ENCODE measurements around the gene SEPTIN8.

The SEPTIN8 gene

GRCh38 chr5:132763181-132764036 lies 13.6 kb downstream of the SEPTIN8 start:
- DNase-seq = no peak

GRCh38 chr5:132762246-132763000 lies 14.6 kb downstream of the SEPTIN8 start:
- DNase-seq = no peak

- no peak for DNase-seq
Observed at GRCh38 chr5:132761321-132762240, 15.5 kb downstream of the SEPTIN8 start.

DNA sequence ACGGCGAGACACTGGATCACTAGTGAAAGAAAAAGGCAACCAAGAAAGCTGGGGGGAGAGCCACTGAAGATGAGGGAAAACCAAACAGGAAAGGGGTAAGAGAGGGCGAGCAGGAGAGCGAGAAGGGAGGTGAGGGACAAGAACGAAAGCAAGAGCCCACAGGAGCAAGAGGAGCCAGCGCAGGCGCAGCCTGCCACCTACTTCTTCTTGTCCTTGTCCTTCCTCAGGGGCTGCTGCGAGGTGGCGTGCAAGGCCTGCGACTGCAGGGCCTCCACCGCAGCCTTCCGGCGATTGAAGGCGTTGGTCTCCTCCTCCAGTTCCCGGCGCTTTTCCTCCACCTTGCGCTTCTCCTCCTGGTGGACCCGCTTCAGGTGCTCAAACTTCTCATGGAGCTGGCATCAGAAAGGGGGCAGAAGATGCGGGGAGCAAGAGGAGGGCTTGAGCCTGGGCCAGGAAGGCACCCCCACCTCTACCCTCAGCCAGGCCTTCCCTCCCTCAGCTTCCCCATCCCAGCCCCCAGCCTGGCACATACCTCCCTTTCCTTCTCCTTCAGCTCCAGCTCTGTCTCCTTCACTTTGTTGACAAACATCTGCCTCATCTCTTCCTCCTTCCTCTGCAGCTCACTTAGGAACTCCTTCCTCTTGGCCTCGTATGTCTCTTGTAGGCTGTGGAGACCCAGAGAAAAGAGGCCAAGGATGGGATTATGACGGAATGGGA lies 16.3 kb downstream of the SEPTIN8 start:
- DNase-seq = no peak

- no peak for DNase-seq
Observed at GRCh38 chr5:132760049-132760420, 17.0 kb downstream of the SEPTIN8 start.

DNA sequence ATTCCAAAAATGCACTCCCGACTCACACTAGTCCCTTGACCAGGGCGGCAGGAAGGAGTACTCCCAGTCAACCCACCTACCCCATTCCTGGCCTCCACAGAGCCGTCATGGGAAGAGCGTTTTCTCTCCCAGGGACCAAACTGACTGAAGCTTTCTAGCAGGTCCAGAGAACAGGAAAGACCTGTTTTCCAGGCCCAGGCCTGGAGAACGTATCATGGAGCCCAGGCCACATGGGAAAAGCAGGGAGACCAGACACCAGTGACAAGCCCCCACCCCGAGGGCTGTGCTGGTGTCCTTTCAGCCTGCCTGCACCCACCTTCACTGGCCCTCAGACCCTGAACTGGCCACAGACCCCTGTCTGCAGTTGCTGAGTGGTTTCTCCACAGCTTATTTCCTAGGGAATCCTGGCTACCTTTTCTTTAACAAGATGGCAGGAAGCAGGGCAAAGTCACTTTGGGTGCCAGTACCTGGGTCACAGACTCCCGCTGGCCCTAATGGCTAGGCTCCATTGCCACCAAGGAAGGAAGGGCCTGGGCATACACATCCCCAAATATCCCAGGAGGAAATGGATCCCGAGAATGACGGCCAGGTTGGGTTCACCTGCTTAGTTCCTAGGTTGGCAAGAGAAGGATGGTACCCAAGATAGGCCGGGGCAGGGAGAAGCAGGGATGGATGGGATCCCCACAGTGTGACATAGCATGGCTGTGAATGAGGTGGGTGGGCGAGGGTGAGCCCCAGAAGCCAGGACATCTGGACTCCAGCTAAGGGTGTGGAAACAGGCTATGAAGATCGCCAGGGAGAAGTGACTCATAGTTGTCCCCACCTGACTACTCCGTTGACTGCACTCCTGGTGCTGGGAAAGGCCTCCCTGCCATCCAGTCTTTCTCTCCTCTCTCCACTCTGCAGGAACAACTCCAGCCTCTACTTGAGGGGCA lies 17.7 kb downstream of the SEPTIN8 start:
- no peak for DNase-seq

GRCh38 chr5:132758451-132758850 lies 18.6 kb downstream of the SEPTIN8 start:
- DNase-seq = no peak

DNA sequence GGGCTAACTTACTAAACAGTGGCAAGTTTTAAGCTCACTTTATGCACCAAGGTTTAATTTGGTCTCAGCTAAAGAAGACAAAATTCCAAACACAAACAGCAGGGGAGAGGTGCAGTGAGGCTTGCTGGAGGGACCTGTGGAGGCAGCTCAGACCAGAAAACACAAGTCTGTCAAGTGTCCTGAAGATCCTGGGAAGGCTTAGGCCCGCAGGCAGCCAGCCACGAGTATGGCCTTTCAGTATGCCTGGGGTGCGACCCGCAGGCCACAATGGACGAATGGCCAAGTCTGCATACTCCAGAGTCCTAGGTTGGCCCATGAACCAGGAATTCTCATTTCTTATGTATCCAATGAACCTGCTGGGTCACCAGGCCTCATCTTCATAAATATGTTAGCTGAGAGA lies 20.5 kb downstream of the SEPTIN8 start:
- DNase-seq = no peak

GRCh38 chr5:132754947-132755346 lies 22.1 kb downstream of the SEPTIN8 start:
- DNase-seq = peak in 1 of 2 experiments; percentile 34

GRCh38 chr5:132754111-132754510 lies 22.9 kb downstream of the SEPTIN8 start:
- no peak for DNase-seq

- DNase-seq = peak in 1 of 2 experiments; percentile 61
Observed at GRCh38 chr5:132753135-132753987, 23.7 kb downstream of the SEPTIN8 start.

DNA sequence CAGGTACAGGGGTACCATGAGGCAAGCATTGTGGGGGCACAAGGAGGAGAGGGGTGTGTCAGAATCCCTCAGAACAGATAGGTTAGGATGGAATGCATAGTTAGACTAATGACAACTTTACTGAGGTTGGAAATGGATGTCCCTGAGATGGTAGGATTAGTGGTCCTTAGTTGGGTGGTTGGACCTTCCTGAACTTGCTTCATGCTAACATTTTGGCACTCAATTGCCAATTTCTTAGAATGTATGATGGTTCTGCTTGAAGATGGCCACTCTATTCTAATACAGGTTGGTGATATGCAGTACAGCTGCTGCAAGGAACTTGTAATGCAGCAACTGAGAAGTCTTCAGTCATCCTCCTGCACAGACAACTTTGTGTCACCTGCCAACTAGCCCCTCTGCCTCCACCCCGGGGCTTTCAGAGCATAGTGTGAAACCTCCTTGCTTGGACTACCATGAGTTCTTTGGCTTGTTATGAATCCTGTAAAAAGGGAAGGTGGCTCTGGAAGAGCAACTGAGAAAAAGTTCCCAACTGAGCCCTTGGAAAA lies 24.4 kb downstream of the SEPTIN8 start:
- DNase-seq = no peak

DNA sequence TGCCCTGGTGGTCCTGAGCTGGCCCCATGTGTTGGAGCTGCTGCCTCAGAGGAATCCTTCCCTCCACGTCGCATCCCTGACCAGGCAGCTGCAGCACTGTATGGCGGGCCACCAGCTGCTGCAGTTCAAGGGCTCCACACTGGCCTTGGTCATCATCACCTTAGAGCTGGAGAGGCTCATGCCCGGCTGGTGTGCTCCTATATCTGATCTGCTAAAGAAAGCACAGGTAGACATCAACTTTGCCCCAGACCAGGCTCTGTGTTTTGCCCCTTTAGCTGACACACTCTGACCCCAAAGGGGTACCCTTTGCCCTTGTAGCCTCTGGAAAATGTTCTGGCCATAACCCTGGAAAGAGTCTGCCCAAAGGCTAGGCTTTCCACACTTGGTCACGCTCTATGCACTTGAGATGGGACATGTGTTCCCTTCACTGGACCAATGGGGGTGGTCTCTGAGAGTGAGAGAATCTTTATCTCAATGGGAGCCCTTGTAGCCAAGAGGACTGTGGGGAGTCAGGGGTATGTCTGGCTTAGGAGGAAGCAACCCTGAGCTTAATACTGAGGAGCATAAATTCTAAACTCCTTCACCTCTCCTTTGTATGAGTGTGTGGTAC lies 25.0 kb downstream of the SEPTIN8 start:
- DNase-seq = no peak

DNA sequence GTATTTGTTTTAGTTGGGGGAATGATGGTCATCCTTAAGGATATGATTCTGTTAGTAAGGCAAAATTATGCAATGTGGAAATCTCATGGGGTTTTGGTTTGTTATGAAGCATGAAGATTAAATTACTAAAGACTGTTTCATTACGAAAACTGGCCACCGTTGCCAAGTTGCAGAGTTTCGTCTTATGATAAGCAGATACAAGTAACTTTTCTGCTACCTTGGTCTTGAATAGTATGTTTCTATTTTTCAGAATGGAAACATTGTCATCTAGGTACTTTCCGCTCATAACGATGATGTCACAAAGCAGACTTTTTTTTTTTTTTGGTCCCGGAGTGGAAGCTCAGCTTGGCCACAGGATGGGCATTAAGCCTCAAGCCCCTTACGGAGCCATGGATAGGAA lies 25.6 kb downstream of the SEPTIN8 start:
- no peak for DNase-seq

GRCh38 chr5:132750471-132751230 lies 26.4 kb downstream of the SEPTIN8 start:
- DNase-seq = no peak

GRCh38 chr5:132749506-132749905 lies 27.5 kb downstream of the SEPTIN8 start:
- peak; percentile 65 to 86 for DNase-seq

- DNase-seq = no peak
Observed at GRCh38 chr5:132748522-132749000, 28.5 kb downstream of the SEPTIN8 start.
